Embryonic facial prominence (tissue), 1 donor: ENCODE data around the gene SS18.

ENCODE experiments used
- DNase-seq: peaks from one replicate; pipeline ENCODE4 v3.0.0-alpha.2; 2016; ENCODE audit errors: extremely low spot score

The SS18 gene

DNA sequence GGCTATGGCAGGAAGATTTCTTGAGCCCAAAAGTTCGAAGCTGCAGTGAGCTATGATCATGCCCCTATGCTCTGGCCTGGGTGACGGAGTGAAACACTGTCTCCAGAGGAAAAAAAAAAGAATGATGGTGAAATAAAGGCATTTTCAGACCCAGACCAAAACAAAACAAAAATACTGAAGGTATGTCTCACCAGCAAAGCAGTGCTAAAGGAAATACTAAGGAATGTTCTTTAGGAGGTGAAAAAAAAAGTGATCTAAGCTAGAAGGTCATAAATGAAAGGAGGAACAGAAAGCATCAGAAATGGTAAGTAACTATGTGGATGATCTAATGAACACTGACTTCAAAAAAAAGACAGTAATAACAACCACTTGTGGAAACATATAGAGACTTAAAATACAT is 18.7 kb downstream of the SS18 start:
- no peak for DNase-seq

DNA sequence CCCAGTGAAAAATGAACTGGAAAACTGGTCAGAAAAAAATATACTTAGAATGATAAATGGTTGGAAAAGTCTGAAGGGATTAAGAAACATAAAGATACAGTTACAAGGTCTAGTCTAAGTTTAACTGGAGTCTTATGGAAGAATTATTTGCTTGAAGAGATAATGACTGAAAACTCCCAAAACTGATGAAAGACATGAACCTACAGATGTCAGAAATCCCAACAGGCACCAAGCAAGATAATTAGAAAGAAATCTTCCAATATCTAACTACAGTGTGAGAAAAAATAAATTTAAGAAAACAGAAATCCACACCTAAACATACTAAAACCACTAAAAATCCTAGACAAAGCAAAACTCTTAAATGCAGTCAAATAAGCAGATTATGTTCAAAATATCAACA is 19.4 kb downstream of the SS18 start:
- DNase-seq: no peak

DNA sequence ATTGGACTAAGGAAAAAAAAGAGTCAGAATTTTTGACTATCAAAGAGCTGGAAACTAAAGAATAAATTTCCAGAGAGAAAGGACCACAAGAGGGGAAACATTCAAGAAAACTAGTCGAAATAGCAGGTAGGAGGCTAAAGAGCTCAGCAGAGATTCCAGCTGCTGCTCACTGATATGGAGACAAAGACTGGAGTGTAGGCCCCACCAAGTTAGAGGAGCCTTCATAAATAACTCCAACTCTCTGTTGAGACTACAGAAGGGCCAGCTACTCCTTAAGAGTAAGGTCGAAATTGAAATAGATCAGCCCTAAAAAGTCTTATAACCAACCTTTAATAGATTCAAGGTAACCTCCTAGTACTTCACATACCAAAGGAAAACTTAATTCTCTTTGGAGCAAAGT is 31.1 kb downstream of the SS18 start:
- DNase-seq: no peak

DNA sequence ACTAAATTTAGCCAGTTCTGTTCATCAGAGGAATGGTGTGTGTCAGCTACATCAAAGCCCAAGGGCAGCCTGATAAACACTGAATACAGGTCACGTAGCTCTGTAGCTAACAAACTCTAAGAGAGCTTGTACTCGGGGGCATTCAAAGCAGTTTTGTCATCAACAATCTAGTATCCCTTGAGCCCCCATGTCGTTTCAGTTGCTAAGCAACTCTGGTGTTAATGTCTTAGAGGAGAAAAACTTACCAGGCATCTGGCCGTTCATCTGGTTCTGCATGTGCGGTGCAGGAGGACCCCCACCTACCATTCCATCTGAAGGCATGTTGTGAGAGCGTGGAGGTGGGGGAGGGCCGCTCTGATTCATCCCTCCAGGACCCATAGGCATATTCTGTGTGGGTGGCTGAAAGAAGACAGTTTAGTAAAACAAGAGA is 33.1 kb downstream of the SS18 start:
- no peak for DNase-seq

DNA sequence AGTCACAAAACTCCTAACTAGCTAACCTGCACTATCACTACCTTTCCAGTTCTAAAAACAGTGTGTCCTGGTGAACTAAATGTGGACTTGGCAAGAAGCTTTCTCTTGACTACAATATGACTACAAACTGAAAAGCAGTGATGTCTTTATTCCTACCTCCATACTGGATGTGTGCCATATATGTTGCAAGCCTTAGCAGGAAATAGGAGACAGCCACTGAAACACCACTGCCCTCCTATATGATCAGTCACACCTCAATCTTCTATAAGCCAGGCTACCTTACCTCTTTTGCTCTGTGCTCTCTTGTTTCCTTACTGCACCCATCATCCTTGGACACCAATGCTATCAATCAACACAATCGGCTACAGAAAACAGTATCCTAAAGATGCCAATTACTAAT is 34.1 kb downstream of the SS18 start:
- DNase-seq: no peak

DNA sequence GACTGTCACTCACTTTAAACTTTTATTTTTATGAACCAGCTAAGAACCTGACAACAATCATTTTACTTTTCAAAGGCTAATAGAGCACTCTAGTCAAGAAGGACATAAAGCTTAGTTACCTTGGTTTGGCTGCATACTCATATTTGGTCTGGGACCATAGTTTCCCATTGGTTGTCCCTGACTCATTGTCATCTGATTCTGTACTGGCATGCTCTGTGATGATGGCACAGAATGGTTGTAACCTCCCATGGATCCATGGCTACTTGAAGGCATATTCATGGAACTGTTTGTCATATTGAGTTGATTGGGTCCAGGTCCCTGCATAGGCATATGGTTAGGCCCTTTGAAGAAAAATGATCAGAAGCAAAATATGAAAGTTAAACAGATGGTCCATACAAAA is 37.9 kb downstream of the SS18 start:
- no peak for DNase-seq

DNA sequence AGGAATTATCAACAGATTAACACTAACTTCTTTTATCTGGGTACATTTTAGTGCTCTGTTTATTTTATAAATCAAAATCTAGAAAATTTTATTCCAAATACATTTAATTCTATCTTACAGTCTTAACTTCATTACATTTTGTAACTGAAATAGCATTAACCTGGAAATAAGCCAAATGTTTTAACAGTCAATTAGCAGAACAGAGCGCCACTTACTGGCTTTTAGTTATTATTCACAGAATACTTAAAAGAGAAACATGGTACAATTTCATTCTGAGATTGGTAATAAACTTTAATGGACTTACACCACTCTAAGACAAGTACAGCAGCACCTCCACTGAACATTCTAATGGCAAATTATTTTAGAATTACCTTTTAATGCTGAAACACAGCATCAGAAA is 38.6 kb downstream of the SS18 start:
- DNase-seq: no peak

DNA sequence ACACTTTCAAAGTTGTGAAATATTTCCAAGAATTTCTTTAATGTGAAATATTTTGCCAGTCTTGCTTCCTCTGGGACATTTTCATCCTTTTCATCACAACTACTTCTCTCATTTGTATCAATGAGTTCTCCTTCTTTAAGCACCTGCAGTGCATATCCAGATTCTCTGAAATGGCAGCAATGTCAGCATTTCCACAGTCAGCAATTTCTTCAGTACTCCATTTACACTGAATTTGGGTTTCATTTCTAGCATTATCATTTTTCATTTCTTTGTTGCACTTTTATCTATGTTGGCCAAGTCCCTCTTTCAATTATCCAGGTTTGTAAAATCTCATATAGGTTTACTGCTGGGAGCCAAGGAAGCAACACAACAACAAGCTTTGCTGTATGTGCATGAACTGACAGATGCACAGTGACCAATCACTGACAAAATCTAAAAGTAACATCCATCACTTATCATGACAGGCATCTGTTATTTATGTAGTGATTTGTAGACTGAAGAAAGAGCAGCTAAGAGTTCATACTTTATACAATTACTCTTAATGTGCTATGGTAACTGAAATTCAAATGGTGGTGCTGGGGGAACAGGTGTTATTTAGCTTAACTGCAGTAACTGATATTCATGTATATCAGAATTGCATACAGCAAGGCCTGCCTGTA is 43.9 kb downstream of the SS18 start:
- no peak for DNase-seq

DNA sequence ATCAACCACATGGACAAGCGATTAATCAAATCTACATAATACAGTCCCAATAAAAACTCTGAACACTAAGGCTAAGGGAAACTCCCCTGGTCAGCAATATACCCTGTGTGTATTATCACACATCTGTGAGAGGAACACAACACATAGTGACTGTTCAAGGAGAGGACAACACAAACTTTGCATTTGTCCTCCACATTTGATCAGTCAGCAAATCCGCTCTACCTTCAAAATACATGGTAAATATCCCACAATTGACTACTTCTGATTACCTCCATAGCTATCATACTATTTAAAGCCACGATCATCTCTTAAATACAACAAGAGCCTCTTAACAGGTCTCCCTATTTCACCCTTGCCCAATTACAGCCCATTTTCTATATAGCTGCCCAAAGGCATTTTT is 45.6 kb downstream of the SS18 start:
- no peak for DNase-seq

DNA sequence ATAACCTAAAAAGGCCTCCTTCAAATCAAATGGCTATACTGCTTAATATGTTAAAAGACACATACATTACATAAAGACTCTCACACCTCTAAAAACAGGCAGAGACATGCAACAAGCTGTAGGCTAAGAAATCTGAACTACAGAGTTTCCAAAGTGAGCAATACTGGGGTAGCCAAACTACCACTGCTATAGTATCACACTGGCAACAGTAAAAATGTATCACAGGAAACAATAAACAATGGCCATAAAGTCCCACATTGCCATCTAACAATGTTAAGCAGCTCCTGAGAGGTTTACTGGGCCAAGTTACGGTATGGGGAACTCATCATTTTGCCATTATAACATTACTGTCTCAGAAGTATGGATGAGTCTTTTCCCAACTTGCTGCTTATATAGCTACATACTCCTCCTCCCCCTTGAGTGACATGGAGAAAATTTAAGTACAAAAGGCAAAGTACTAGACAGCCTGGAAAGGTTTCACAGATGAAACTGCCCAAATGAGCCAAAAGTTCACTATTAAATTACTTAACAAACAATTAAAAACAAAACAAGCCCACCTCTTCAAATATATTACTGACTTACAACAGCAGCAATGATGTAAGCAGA is 50.3 kb downstream of the SS18 start:
- DNase-seq: no peak

DNA sequence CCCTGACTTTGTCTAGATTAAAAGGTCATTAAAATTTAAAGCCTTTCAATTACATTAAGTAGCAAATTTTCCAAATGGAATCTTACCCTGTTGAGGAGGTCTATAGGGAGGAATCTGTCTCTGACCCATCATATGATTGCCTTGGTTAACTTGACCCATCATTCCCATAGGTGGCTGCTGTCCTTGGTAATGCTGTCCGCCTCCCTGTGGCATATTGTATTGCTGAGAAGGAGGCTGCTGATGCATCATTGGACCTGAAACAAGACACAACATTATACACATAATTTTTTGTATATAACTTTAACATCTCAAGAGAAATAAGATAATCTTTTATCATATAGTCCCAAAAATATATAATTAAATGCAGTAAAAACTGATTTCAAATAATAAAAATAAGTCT is 51.2 kb downstream of the SS18 start:
- DNase-seq: no peak

DNA sequence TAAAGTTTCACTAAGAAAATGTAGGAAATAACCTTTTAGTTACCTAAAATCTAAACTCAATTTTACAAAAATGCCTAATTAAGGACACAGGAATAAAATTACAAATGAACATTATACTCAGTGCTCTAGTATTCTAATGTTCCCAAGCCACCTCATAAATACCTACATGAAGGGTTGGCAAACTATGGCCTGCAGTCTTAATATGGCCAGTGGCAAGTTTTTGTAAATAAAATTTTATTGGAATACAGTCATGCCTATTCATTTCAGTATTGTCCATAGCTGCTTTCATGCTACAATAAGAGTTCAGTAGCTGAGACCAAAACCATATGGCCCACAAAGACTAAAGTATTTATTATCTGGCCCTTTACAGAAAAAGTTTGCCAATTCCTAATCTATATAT is 53.8 kb downstream of the SS18 start:
- no peak for DNase-seq

DNA sequence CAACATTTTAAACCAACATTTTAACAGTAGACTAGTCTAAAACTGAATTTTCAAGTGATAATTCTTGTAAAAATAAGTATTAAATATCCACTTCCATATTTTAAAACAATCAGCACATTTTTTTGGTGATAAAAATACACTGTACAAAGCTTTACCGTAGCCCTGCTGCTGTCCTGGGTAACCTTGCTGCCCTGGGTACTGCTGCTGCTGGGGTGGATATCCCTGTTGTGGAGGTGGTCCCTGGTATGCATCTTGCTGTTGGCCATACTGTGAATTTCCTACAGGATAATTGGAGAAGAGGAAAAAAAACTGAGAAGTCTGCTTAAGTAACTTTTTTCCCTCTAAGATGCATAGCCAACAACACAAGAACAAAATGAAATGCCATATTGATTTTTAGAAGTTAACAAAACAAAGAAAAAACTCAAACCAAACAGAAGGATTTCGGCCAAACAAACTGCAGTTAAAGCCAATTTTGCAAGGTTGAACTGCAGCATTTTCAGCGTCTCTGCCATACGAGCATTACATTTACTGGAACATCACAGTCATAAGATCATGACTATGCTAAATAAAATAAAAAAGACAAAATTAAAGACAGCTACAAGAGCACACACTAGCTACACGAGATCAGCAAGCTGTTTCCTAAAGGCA is 55.4 kb downstream of the SS18 start:
- DNase-seq: no peak

DNA sequence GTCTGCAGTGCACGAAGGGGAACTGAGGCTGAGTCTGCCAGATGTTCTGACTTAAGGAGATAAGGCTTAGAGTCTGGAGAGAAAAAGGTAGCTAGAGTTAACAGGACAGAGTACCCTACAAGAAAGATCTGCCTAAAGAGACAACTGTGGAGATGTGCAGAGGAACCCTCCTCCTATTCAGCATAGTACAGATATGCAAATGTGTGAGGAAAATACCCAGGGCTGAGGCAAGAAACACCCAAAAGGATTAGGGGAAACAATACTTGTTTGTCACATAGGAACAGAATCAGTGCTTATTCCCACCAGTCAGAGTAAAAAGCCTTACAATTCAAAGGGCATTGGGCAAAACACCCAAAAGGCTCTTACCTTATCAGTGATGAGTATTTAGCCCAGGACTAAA is 67.8 kb downstream of the SS18 start:
- no peak for DNase-seq

DNA sequence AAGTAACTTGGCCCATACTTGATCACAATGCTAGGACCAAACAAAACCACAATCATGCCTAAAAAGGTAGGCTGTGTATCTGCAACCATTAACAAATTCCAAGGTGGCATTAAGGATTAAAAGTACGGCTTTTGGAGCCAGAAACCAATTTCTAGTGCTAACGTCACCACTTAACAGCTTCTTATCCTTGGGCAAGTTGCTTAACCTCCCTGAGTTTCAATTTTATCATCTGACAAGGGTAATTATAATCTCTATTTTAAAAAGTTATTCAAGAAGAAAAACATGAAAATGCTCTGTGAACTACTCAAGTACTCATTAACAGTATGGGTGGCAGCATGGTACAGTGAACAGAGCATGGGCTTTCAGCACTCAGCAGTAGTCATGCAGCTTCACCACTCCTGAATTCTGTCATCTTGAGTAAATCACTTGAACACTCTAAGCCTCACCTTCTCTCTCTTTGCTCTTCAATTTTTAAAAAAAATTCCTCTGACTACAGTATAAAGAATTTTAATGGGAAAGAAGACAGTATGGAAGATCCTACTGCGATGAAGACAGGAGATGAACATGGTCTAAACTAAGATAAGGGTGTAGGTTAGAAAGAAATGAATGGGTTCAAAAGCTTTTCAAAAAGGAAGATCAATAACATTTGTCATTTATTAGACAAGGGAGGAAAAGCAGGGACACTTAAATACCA is 69.2 kb downstream of the SS18 start:
- DNase-seq: no peak

DNA sequence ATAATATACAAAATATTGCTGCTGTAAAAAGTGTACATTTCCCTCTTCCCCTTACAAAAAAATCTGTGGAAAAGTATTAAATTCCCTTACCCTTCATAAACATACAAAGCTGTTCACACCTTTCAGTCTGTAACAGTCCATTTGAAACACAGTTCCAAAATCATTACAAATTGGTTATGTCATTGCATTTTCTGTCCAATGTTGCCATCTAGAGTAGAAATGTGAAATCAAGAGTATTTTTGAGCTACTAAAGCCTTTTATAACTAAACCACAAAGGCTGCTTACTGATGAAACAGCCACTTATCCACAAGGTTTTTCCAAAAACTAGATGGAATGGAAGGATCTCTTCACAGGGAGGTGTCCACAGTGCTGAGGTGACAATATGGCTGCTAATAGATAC is 72.5 kb downstream of the SS18 start:
- no peak for DNase-seq

DNA sequence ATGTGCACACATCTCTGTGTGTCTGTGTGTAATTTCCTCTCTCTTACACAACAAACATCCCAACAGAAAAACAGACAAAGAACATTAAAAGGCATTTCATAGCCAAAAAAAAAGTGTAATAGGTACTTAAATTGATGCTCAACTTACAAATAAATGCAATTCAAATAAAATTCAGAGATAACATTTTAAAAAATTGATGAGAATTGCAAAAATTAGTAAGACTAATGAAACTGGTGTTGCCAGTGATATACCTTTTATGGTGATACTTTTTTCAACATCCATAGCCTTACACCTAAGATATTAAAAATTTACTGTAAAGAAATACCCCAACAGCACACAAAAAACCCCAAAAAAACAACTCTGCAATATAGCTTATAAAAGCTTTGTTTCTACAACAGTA is 76.0 kb downstream of the SS18 start:
- no peak for DNase-seq

DNA sequence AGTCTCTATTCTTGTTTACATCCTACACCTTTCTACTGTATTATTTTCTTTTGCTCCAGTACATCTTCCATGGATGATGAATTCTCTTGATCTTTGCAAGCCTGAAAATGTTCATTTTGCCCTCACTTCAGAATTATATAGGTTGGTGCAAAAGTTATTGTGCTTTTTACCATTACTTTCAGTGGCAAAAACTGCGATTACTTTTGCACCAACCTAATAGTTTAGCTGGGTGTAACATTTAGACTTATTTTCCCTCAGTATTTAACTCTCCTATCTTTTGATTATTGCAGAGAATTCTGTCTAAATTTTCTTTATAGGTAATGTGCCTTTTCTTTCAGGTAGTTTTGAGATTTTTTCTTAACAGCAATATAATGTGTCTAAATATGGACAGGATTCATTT is 81.8 kb downstream of the SS18 start:
- DNase-seq: no peak

DNA sequence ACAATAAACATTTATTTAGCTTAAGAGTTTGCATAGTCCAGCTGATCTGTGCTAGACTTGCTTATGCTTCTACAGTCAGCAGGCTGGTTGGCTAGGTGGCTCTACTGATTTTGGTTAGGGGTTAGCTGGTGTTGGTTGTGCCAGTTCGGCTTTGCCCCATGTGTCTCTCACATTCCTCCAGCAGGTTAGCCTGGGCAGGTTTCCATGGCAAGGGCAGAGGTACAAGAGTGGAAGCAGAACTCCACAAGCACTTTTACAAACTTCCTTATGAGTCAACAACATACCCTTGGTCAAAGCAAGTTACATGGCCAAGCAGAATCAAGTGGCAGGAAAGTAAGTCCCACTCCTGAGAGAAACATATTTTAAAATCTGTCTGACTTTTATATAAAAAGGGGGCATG is 82.3 kb downstream of the SS18 start:
- DNase-seq: no peak

DNA sequence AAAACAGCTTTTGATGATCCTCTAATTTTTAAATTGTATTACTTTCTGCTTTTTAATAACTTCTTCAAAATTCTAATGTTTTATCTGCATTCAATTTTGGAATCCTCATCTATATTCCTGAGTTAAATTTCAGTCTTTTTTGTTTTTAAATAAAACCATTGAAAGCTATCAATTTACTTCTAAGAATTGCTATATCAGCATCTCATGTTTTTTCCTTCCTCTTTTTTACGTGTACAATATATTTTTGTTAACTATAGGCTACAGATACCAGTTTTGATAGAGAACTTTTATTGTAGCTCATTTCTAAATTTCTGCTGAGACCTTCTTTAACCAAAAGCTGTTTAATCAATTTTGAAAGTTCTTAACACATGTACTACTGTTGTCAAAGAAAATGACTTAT is 84.5 kb downstream of the SS18 start:
- DNase-seq: no peak

DNA sequence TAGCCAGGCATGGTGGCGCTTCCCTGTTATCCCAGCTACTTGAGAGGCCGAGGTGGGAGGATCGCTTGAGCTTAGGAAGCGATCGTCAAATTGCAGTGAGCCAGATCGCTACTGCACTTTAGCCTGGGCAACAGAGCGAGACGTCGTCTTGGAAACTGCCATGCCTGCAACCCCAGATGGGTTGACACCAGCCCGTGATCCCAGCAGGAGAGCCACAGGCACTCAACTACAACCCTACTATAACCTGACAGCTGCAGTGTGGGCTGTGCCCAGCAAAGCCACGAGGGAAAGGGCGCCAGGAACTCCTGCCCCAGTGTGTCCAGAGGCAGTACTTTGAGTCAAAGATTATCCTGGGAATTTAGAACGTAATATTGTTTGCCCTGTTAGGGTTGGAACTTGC is 85.6 kb downstream of the SS18 start:
- DNase-seq: no peak

DNA sequence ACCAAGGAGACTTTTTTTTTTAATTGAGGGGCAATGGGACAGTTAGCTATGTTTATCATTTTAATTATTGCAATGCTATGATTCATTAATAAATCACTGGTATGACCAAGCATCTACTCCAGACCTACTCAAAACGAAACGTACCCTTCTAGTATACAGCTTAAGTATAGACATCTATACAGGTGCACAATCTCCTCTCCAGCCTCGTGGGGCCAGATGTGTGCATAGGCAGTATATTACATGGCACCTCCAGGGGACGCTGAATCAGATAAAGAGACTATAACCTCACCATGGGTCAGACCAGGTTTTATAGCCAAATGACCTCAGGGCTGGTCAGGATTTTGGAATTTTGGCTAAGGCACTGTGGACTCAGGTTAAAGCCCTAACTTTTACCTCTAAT is 86.6 kb downstream of the SS18 start:
- no peak for DNase-seq

DNA sequence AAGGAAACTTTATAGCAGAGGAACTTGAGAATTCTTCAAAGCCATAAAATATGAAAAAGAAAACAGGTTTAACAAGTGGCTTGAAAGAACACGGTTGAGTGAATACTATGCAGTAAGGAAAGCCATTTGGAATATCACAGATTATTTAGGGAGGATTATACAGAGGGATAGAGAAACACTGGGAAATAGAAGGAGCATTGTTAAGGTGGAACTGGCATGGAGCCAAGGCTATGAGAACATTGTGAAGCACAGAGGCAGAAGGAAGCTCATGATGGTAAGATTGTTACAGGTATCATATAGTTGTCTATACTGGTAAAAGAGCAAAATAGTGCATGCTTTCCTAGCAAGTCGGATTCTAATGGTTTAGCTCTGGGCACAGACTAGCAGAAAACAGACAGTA is 87.1 kb downstream of the SS18 start:
- no peak for DNase-seq
